Measurements from ENCODE around the gene MTCL1. TPM values are rescaled to one million over a fixed set of nuclear protein-coding genes. Genes with fewer than 3 reads are reported as not detected.

The MTCL1 gene
- total RNA-seq (0.20 TPM), polyA plus RNA-seq (not detected)

- DNase-seq (peak in 1 of 3 donors; percentile 28), ATAC-seq (ENCODE audit: low read depth in 2 of 2) (peak; percentile 20 to 31)
- no peak within 1 kb of the TSS for H3K27ac Mint-ChIP-seq
- peak within 1 kb of the TSS; percentile 79 to 95 (median 90) for H3K4me3 Mint-ChIP-seq
- no peaks in the 10 kb centered on the region for H3K36me3 Mint-ChIP-seq
- peaks cover 73% of the 10 kb centered on the region for H3K27me3 Mint-ChIP-seq
- no peak within 1 kb of the TSS for H3K27ac ChIP-seq (ENCODE audit: insufficient read depth, low read length, poor library complexity, severe bottlenecking)
- H3K9me3 ChIP-seq (ENCODE audit: control insufficient read depth in 2 of 2, low read length in 2 of 2), result no peaks in the 10 kb centered on the region
- H3K9me3 Mint-ChIP-seq, result no peaks in the 10 kb centered on the region
- peaks cover 0 to 27% (median 8%) of the 10 kb centered on the region in 4 donors for H3K4me1 Mint-ChIP-seq
- H3K27me3 ChIP-seq (ENCODE audit: control insufficient read depth, insufficient read depth, low read length), result peaks cover 24% of the 10 kb centered on the region
- H3K4me3 ChIP-seq (ENCODE audit: low read depth, low read length), result no peak within 1 kb of the TSS
- H3K4me1 ChIP-seq (ENCODE audit: control insufficient read depth, insufficient read depth, low read length, poor library complexity, severe bottlenecking), result peaks cover 18% of the 10 kb centered on the region
- no peaks in the 10 kb centered on the region for H3K36me3 ChIP-seq (ENCODE audit: control insufficient read depth, insufficient read depth, low read length)
These were observed at the start of gene MTCL1 for GRCh38 chr18:8705238-8705960. Gene MTCL1 (plus strand): TSS chr18:8705556. CDS start chr18:8705661, 105 bp downstream.

- Histone ChIP-seq H3K4me3 (ENCODE audit: low read depth, low read length) (no peak overlapping the region), H3K27me3 (ENCODE audit: control insufficient read depth, insufficient read depth, low read length) (peaks cover 3% of the 10 kb centered on the region), H3K36me3 (ENCODE audit: control insufficient read depth, insufficient read depth, low read length) (no peaks in the 10 kb centered on the region), H3K27ac (ENCODE audit: insufficient read depth, low read length, poor library complexity, severe bottlenecking) (no peak overlapping the region), H3K4me1 (ENCODE audit: control insufficient read depth, insufficient read depth, low read length, poor library complexity, severe bottlenecking) (no peaks in the 10 kb centered on the region), H3K9me3 (ENCODE audit: control insufficient read depth in 2 of 2, low read length in 2 of 2) (no peaks in the 10 kb centered on the region)
- Mint-ChIP-seq H3K4me3 (no peak overlapping the region), H3K9me3 (peaks cover 0 to 3% (median 0%) of the 10 kb centered on the region in 7 donors), H3K27ac (no peak overlapping the region), H3K27me3 (peaks cover 19% of the 10 kb centered on the region), H3K36me3 (no peaks in the 10 kb centered on the region), H3K4me1 (peaks cover 0 to 3% (median 0%) of the 10 kb centered on the region in 4 donors)
- ATAC-seq (ENCODE audit: low read depth in 2 of 2) (no peak), DNase-seq (no peak)
These were observed 49.1 kb upstream of the MTCL1 start for GRCh38 chr18:8656232-8656631.

GRCh38 chr18:8657050-8657820 is 48.1 kb upstream of the MTCL1 start:
- H3K27ac ChIP-seq (ENCODE audit: insufficient read depth, low read length, poor library complexity, severe bottlenecking), result no peak overlapping the region
- ATAC-seq (ENCODE audit: low read depth in 2 of 2) (no peak), DNase-seq (no peak)
- H3K36me3 ChIP-seq (ENCODE audit: control insufficient read depth, insufficient read depth, low read length), result no peaks in the 10 kb centered on the region
- H3K27me3 ChIP-seq (ENCODE audit: control insufficient read depth, insufficient read depth, low read length), result peaks cover 3% of the 10 kb centered on the region
- H3K9me3 ChIP-seq (ENCODE audit: control insufficient read depth in 2 of 2, low read length in 2 of 2), result no peaks in the 10 kb centered on the region
- peaks cover 17% of the 10 kb centered on the region for H3K27me3 Mint-ChIP-seq
- H3K4me1 ChIP-seq (ENCODE audit: control insufficient read depth, insufficient read depth, low read length, poor library complexity, severe bottlenecking), result no peaks in the 10 kb centered on the region
- H3K9me3 Mint-ChIP-seq, result peaks cover 0 to 2% (median 0%) of the 10 kb centered on the region in 7 donors
- no peaks in the 10 kb centered on the region for H3K36me3 Mint-ChIP-seq
- no peak overlapping the region for H3K27ac Mint-ChIP-seq
- H3K4me3 ChIP-seq (ENCODE audit: low read depth, low read length), result no peak overlapping the region
- H3K4me1 Mint-ChIP-seq, result peaks cover 0 to 3% (median 0%) of the 10 kb centered on the region in 4 donors
- H3K4me3 Mint-ChIP-seq, result no peak overlapping the region

- Histone ChIP-seq H3K27ac (ENCODE audit: insufficient read depth, low read length, poor library complexity, severe bottlenecking) (no peak overlapping the region), H3K4me3 (ENCODE audit: low read depth, low read length) (no peak overlapping the region), H3K4me1 (ENCODE audit: control insufficient read depth, insufficient read depth, low read length, poor library complexity, severe bottlenecking) (no peaks in the 10 kb centered on the region), H3K9me3 (ENCODE audit: control insufficient read depth in 2 of 2, low read length in 2 of 2) (no peaks in the 10 kb centered on the region), H3K36me3 (ENCODE audit: control insufficient read depth, insufficient read depth, low read length) (no peaks in the 10 kb centered on the region), H3K27me3 (ENCODE audit: control insufficient read depth, insufficient read depth, low read length) (peaks cover 3% of the 10 kb centered on the region)
- ATAC-seq (ENCODE audit: low read depth in 2 of 2) (no peak), DNase-seq (no peak)
- no peaks in the 10 kb centered on the region for H3K36me3 Mint-ChIP-seq
- H3K27ac Mint-ChIP-seq, result no peak overlapping the region
- peaks cover 0 to 3% (median 0%) of the 10 kb centered on the region in 4 donors for H3K4me1 Mint-ChIP-seq
- peaks cover 0 to 2% (median 0%) of the 10 kb centered on the region in 7 donors for H3K9me3 Mint-ChIP-seq
- no peak overlapping the region for H3K4me3 Mint-ChIP-seq
- peaks cover 17% of the 10 kb centered on the region for H3K27me3 Mint-ChIP-seq
These were observed 47.4 kb upstream of the MTCL1 start for GRCh38 chr18:8657873-8658470.

- no peak overlapping the region for H3K4me3 Mint-ChIP-seq
- Histone ChIP-seq H3K4me1 (ENCODE audit: control insufficient read depth, insufficient read depth, low read length, poor library complexity, severe bottlenecking) (no peaks in the 10 kb centered on the region), H3K9me3 (ENCODE audit: control insufficient read depth in 2 of 2, low read length in 2 of 2) (no peaks in the 10 kb centered on the region), H3K36me3 (ENCODE audit: control insufficient read depth, insufficient read depth, low read length) (no peaks in the 10 kb centered on the region), H3K4me3 (ENCODE audit: low read depth, low read length) (no peak overlapping the region), H3K27me3 (ENCODE audit: control insufficient read depth, insufficient read depth, low read length) (no peaks in the 10 kb centered on the region), H3K27ac (ENCODE audit: insufficient read depth, low read length, poor library complexity, severe bottlenecking) (no peak overlapping the region)
- H3K36me3 Mint-ChIP-seq, result no peaks in the 10 kb centered on the region
- no peak overlapping the region for H3K27ac Mint-ChIP-seq
- H3K4me1 Mint-ChIP-seq, result peaks cover 0 to 3% (median 0%) of the 10 kb centered on the region in 4 donors
- peaks cover 8% of the 10 kb centered on the region for H3K27me3 Mint-ChIP-seq
- no peak for DNase-seq
- ATAC-seq (ENCODE audit: low read depth in 2 of 2), result no peak
- peaks cover 0 to 2% (median 0%) of the 10 kb centered on the region in 7 donors for H3K9me3 Mint-ChIP-seq
These were observed 46.4 kb upstream of the MTCL1 start for GRCh38 chr18:8658858-8659485.

DNA sequence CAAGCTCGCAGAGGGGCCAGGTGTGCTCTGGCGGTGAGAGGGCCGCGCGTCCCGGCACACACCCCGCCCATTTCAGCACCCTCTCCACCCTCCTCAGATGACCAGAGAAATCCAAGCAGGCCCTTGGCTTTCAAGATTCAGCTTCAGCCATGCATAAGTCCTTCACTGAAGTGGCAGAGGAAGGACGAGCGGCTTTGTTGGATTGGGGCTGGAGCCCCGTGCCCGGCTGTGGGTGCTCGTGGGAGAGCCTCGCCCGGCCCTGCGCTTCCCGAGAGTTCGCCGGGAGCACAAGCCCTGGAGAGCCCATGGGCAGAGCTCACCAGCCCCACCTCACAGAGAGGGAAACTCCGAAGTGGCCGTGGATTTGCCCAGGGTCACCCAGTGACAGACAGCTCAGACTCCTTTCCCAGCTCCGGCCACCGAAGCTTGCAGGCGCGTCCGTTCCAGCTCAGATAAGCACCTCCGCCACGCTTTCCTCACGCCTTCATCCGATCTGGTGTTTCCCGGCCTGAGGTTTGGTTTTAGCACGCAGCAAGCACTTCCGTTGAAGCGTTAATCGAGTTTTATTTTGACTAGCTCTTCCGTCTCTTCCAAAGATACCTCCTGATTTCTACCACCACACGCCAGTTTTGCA is 45.6 kb upstream of the MTCL1 start:
- H3K36me3 ChIP-seq (ENCODE audit: control insufficient read depth, insufficient read depth, low read length), result no peaks in the 10 kb centered on the region
- peaks cover 5% of the 10 kb centered on the region for H3K27me3 Mint-ChIP-seq
- H3K27me3 ChIP-seq (ENCODE audit: control insufficient read depth, insufficient read depth, low read length), result no peaks in the 10 kb centered on the region
- no peak for DNase-seq
- H3K4me1 ChIP-seq (ENCODE audit: control insufficient read depth, insufficient read depth, low read length, poor library complexity, severe bottlenecking), result no peaks in the 10 kb centered on the region
- no peaks in the 10 kb centered on the region for H3K36me3 Mint-ChIP-seq
- no peak for ATAC-seq (ENCODE audit: low read depth in 2 of 2)
- H3K9me3 ChIP-seq (ENCODE audit: control insufficient read depth in 2 of 2, low read length in 2 of 2), result no peaks in the 10 kb centered on the region
- H3K4me3 Mint-ChIP-seq, result no peak overlapping the region
- H3K9me3 Mint-ChIP-seq, result peaks cover 0 to 2% (median 0%) of the 10 kb centered on the region in 7 donors
- H3K4me3 ChIP-seq (ENCODE audit: low read depth, low read length), result no peak overlapping the region
- peaks cover 0 to 3% (median 0%) of the 10 kb centered on the region in 4 donors for H3K4me1 Mint-ChIP-seq
- H3K27ac Mint-ChIP-seq, result no peak overlapping the region
- H3K27ac ChIP-seq (ENCODE audit: insufficient read depth, low read length, poor library complexity, severe bottlenecking), result no peak overlapping the region

GRCh38 chr18:8660316-8660715 is 45.0 kb upstream of the MTCL1 start:
- Mint-ChIP-seq H3K36me3 (no peaks in the 10 kb centered on the region), H3K27ac (no peak overlapping the region), H3K27me3 (peaks cover 5% of the 10 kb centered on the region), H3K9me3 (peaks cover 0 to 2% (median 0%) of the 10 kb centered on the region in 7 donors), H3K4me1 (peaks cover 0 to 3% (median 0%) of the 10 kb centered on the region in 4 donors), H3K4me3 (no peak overlapping the region)
- H3K27me3 ChIP-seq (ENCODE audit: control insufficient read depth, insufficient read depth, low read length), result no peaks in the 10 kb centered on the region
- no peak overlapping the region for H3K4me3 ChIP-seq (ENCODE audit: low read depth, low read length)
- H3K4me1 ChIP-seq (ENCODE audit: control insufficient read depth, insufficient read depth, low read length, poor library complexity, severe bottlenecking), result no peaks in the 10 kb centered on the region
- H3K9me3 ChIP-seq (ENCODE audit: control insufficient read depth in 2 of 2, low read length in 2 of 2), result no peaks in the 10 kb centered on the region
- ATAC-seq (ENCODE audit: low read depth in 2 of 2), result no peak
- no peak for DNase-seq
- H3K36me3 ChIP-seq (ENCODE audit: control insufficient read depth, insufficient read depth, low read length), result no peaks in the 10 kb centered on the region
- H3K27ac ChIP-seq (ENCODE audit: insufficient read depth, low read length, poor library complexity, severe bottlenecking), result no peak overlapping the region

Data from CD4-positive, CD25-positive, alpha-beta regulatory T cell (primary cell).